Measurements from ENCODE around the gene ATG9A.

DNA sequence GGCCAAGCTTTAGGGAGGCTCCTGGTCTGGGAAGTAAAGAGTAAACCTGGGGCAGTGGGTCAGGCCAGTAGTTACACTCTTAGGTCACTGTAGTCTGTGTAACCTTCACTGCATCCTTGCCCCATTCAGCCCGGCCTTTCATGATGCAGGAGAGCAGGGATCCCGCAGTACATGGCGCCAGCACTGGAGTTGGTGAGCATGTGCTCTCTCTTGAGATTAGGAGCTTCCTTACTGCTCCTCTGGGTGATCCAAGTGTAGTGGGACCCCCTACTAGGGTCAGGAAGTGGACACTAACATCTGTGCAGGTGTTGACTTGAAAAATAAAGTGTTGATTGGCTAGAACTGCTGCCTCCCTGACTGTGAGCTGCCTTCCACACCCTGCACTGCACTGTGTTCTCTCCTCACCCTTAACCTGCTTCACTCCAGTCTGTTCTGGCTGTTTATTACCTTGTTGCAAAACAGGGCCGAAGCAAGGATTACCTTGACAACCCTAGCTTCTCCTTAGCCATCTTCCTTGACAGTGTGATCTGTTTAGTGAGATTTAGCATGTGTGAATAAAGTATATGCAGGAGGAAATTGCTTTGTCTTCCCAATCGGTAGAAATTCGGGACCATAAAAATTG is 46.2 kb downstream of the ATG9A start:
- TF ChIP-seq, protein P1, sequence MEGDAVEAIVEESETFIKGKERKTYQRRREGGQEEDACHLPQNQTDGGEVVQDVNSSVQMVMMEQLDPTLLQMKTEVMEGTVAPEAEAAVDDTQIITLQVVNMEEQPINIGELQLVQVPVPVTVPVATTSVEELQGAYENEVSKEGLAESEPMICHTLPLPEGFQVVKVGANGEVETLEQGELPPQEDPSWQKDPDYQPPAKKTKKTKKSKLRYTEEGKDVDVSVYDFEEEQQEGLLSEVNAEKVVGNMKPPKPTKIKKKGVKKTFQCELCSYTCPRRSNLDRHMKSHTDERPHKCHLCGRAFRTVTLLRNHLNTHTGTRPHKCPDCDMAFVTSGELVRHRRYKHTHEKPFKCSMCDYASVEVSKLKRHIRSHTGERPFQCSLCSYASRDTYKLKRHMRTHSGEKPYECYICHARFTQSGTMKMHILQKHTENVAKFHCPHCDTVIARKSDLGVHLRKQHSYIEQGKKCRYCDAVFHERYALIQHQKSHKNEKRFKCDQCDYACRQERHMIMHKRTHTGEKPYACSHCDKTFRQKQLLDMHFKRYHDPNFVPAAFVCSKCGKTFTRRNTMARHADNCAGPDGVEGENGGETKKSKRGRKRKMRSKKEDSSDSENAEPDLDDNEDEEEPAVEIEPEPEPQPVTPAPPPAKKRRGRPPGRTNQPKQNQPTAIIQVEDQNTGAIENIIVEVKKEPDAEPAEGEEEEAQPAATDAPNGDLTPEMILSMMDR (conservative IDR thresholded peaks at IDR 0.05 in 1 of 2, IDR thresholded peaks at IDR 0.05 in 1 of 2; ENCODE audit: extremely low read depth in 1 of 2, insufficient read depth in 1 of 2, low read depth in 1 of 2, low read length in 2 of 2), result no peak
- no peak for TF ChIP-seq EZH2 (IDR thresholded peaks at IDR 0.05; ENCODE audit: borderline replicate concordance, low read length)
